Fibroblast of lung (primary cell): ENCODE results near the gene NDUFAF8. TPM values are rescaled to one million over a fixed set of nuclear protein-coding genes. Genes with fewer than 3 reads are reported as not detected.

Experiments used
- DNase-seq, 2 donors: peaks; one replicate each; pipeline versions ENCODE4 v3.0.0 to v3.0.0-alpha.2; 2010; ENCODE audit warnings: low read depth in 2 of 2
- H2AFZ ChIP-seq: 2 replicates; pipeline ENCODE4 v1.5.1; 2012; ENCODE audit warnings: low read length, control low read depth, inconsistent platforms
- H3K27ac ChIP-seq: 2 replicates; pipeline ENCODE4 v1.5.1; 2011; ENCODE audit warnings: low read length, control low read depth; ENCODE audit not compliant: insufficient read depth
- H3K27me3 ChIP-seq: 2 replicates; pipeline ENCODE4 v1.5.1; 2011; ENCODE audit warnings: mild to moderate bottlenecking, low read length; ENCODE audit not compliant: control insufficient read depth, insufficient read depth
- H3K36me3 ChIP-seq: 2 replicates; pipeline ENCODE4 v1.5.1; 2011; ENCODE audit warnings: low read length; ENCODE audit not compliant: control insufficient read depth, insufficient read depth
- H3K4me1 ChIP-seq: 2 replicates; pipeline ENCODE4 v1.5.1; 2011; ENCODE audit warnings: low read length; ENCODE audit not compliant: control insufficient read depth, insufficient read depth; ENCODE audit errors: extremely low read depth
- H3K4me2 ChIP-seq: 2 replicates; pipeline ENCODE4 v1.5.1; 2011; ENCODE audit warnings: low read length, control low read depth; ENCODE audit not compliant: insufficient read depth; ENCODE audit errors: extremely low read depth
- H3K4me3 ChIP-seq, 4 experiments: fragments of 200-600 bp in 1 of 4; sonication (generic) in 1 of 4; replicated peaks in 1 of 4; 2 replicates each; pipeline ENCODE4 v1.5.1; 2011 to 2016; ENCODE audit warnings: low read length in 4 of 4, low read depth in 3 of 4, mild to moderate bottlenecking in 3 of 4, control low read depth in 2 of 4, inconsistent platforms in 1 of 4, mixed read lengths in 1 of 4; ENCODE audit not compliant: insufficient read depth in 1 of 4; ENCODE audit errors: control extremely low read depth in 1 of 4
- H3K79me2 ChIP-seq: 2 replicates; pipeline ENCODE4 v1.5.1; 2012; ENCODE audit warnings: mild to moderate bottlenecking, low read length, inconsistent platforms; ENCODE audit not compliant: control insufficient read depth, insufficient read depth
- H3K9ac ChIP-seq: 2 replicates; pipeline ENCODE4 v1.5.1; 2011; ENCODE audit warnings: mild to moderate bottlenecking, low read length, control low read depth; ENCODE audit not compliant: insufficient read depth
- H3K9me3 ChIP-seq: 2 replicates; pipeline ENCODE4 v1.5.1; 2012; ENCODE audit warnings: low read depth, low read length; ENCODE audit not compliant: control insufficient read depth, insufficient read depth
- H4K20me1 ChIP-seq: 2 replicates; pipeline ENCODE4 v1.5.1; 2011; ENCODE audit warnings: low read length; ENCODE audit not compliant: control insufficient read depth, insufficient read depth; ENCODE audit errors: extremely low read depth
- CTCF ChIP-seq, 2 donors: IDR thresholded peaks in 1 of 2; conservative IDR thresholded peaks in 1 of 2; 1 replicate in 1 of 2; 2 replicates in 1 of 2; pipeline ENCODE4 v1.5.1; 2011 to 2012; ENCODE audit warnings: low read length in 2 of 2, control low read depth in 1 of 2, inconsistent platforms in 1 of 2, low read depth in 1 of 2, mild to moderate bottlenecking in 1 of 2
- EZH2 ChIP-seq: IDR thresholded peaks from 2 replicates; pipeline ENCODE4 v1.5.1; 2012; ENCODE audit warnings: low read length, control low read depth, mild to moderate bottlenecking; ENCODE audit errors: missing control alignments
- polyA plus RNA-seq, 2 donors: library from polyadenylated mRNA; depleted of rRNA in 1 of 2; stranded (reverse) in 1 of 2; unstranded in 1 of 2; fragments of >200 nt; gene quantifications; 2 replicates each; pipeline ENCODE4 v1.2.1, GENCODE V29; 2011 to 2012; ENCODE audit warnings: missing spikeins in 1 of 2
- total RNA-seq: library from RNA; depleted of rRNA; stranded (reverse); fragments of >200 nt; gene quantifications from 2 replicates; pipeline ENCODE4 v1.2.1, GENCODE V29; 2014

The NDUFAF8 gene
- total and polyA plus RNA-seq, 2 donors (not counting 1 experiment from before 2014, with no cell fraction given) = 41.9 to 102 TPM

DNA sequence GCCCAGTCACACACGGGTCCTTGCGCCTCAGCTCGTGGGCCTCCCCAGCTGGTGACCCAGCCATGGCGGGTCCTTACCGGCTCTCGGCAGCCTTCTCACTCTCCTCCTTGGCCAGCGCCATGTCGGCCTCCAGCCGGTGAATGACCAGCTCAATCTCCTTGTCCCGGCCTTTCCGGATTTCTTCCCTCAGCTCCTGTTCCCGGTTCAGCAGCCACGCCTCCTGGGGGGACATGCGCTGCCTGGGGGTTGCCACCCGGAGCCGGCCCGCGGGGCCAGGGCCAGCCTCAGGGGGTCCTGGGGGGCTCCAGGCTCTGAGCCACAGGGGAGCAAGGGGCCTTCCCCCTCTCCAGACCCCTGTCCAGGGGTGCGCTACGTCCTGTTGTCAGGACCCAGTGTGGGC is 48.0 kb upstream of the NDUFAF8 start:
- Histone ChIP-seq H3K27me3 (no peaks in the 10 kb centered on the region), H4K20me1 (no peaks in the 10 kb centered on the region), H3K36me3 (no peaks in the 10 kb centered on the region), H3K4me2 (no peak overlapping the region), H3K9me3 (no peaks in the 10 kb centered on the region), H3K4me1 (no peaks in the 10 kb centered on the region), H3K4me3 (no peak overlapping the region), H3K9ac (no peak overlapping the region), H3K79me2 (no peaks in the 10 kb centered on the region), H2AFZ (no peak overlapping the region), H3K27ac (no peak overlapping the region)
- DNase-seq = no peak
- no peak for TF ChIP-seq EZH2
- TF ChIP-seq CTCF (conservative IDR thresholded peaks at IDR 0.05 in 1 of 2, IDR thresholded peaks at IDR 0.05 in 1 of 2; ENCODE audit: low read depth in 1 of 2, low read length in 2 of 2) = no peak

DNA sequence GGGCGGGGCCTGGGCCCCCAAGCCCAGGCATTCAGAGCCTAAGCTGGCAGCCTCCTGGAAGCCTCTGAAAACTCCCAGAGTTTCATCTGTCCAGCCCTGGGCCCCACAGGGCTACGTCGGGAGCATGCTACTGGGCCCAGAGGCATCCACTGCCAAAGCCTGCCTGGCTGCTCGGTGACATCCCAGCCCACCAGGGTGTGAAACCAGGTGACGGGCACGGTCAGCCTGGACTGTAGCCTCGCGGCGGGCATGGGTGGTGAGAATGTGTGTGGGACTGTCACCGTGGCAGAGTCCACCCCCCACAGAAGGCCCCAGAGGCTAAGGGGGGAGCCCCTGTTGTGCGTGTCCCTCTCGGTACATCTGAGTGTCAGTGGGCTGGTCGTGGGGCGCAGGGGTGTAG is 47.5 kb upstream of the NDUFAF8 start:
- Histone ChIP-seq H3K9me3 (no peaks in the 10 kb centered on the region), H3K36me3 (no peaks in the 10 kb centered on the region), H3K27ac (no peak overlapping the region), H3K4me2 (no peak overlapping the region), H2AFZ (no peak overlapping the region), H3K4me1 (no peaks in the 10 kb centered on the region), H3K27me3 (no peaks in the 10 kb centered on the region), H3K4me3 (no peak overlapping the region), H3K9ac (no peak overlapping the region), H4K20me1 (no peaks in the 10 kb centered on the region), H3K79me2 (no peaks in the 10 kb centered on the region)
- TF ChIP-seq CTCF (conservative IDR thresholded peaks at IDR 0.05 in 1 of 2, IDR thresholded peaks at IDR 0.05 in 1 of 2; ENCODE audit: low read depth in 1 of 2, low read length in 2 of 2) (no peak), EZH2 (no peak)
- no peak for DNase-seq

- Histone ChIP-seq H3K9ac (no peak overlapping the region), H3K4me1 (no peaks in the 10 kb centered on the region), H2AFZ (no peak overlapping the region), H3K36me3 (no peaks in the 10 kb centered on the region), H3K27me3 (no peaks in the 10 kb centered on the region), H3K4me3 (no peak overlapping the region), H3K4me2 (no peak overlapping the region), H3K79me2 (no peaks in the 10 kb centered on the region), H4K20me1 (no peaks in the 10 kb centered on the region), H3K9me3 (no peaks in the 10 kb centered on the region), H3K27ac (no peak overlapping the region)
- no peak for DNase-seq
- TF ChIP-seq CTCF (conservative IDR thresholded peaks at IDR 0.05 in 1 of 2, IDR thresholded peaks at IDR 0.05 in 1 of 2; ENCODE audit: low read depth in 1 of 2, low read length in 2 of 2) (no peak), EZH2 (no peak)
Observed at GRCh38 chr17:81192386-81193050, 46.6 kb upstream of the NDUFAF8 start.
